ENCODE results near the gene TFAP2A. TPM values are rescaled to one million over a fixed set of nuclear protein-coding genes. Genes with fewer than 3 reads are reported as not detected.

Gene TFAP2A
- total RNA-seq, 4 donors from 2014 or later = 0.31 to 4.6 (median 0.42) TPM; not detected in 1

DNA sequence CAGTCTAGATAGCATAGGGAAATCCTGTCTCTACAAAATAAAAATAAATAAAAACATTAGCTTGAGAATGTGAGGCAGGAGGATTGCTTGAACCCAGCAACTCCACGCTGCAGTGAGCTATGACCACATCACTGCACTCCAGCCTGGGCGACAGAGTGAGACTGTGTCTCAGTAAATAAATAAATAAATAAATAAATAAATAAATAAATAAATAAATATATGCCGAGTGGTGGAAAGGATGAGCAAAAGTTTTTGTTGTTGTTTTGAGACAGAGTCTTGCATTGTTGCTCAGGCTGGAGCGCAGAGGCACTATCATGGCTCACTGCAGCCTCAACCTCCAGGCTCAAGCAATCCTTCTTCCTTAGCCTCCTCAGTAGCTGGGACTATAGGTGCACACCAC, 53.4 kb downstream of the TFAP2A start:
- no peak for TF ChIP-seq POLR2AphosphoS5 (IDR thresholded peaks at IDR 0.05)
- TF ChIP-seq CTCF (IDR thresholded peaks at IDR 0.05) = no peak
- no peak for TF ChIP-seq EP300 (IDR thresholded peaks at IDR 0.05)
- TF ChIP-seq POLR2A (IDR thresholded peaks at IDR 0.05) = no peak
- Histone ChIP-seq H3K27ac (no peak overlapping the region), H3K9me3 (no peaks in the 10 kb centered on the region), H3K36me3 (no peaks in the 10 kb centered on the region), H3K27me3 (peaks cover 27% of the 10 kb centered on the region), H3K4me3 (no peak overlapping the region), H3K4me1 (no peaks in the 10 kb centered on the region)
- 91 to 93% methylated on average over 4 of the region's 4 CpGs for WGBS, 2 donors (ENCODE audit: low coverage in 1 of 2)
- no peak for ATAC-seq

- H3K27ac ChIP-seq = no peak overlapping the region
- no peak for ATAC-seq
- no peak overlapping the region for H3K4me3 ChIP-seq
- no peaks in the 10 kb centered on the region for H3K36me3 ChIP-seq
- no peaks in the 10 kb centered on the region for H3K9me3 ChIP-seq
- WGBS, 2 donors (ENCODE audit: low coverage in 1 of 2) = 57 to 60% methylated on average over 1 of the region's 1 CpG
- peaks cover 15% of the 10 kb centered on the region for H3K27me3 ChIP-seq
- TF ChIP-seq EP300 (IDR thresholded peaks at IDR 0.05) (no peak), CTCF (IDR thresholded peaks at IDR 0.05) (no peak), POLR2A (IDR thresholded peaks at IDR 0.05) (no peak), POLR2AphosphoS5 (IDR thresholded peaks at IDR 0.05) (no peak)
- H3K4me1 ChIP-seq = no peaks in the 10 kb centered on the region
Observed at GRCh38 chr6:10359581-10359980, 55.3 kb downstream of the TFAP2A start.

GRCh38 chr6:10355115-10355702, 59.7 kb downstream of the TFAP2A start:
- TF ChIP-seq CTCF (IDR thresholded peaks at IDR 0.05) (no peak), EP300 (IDR thresholded peaks at IDR 0.05) (no peak), POLR2A (IDR thresholded peaks at IDR 0.05) (no peak), POLR2AphosphoS5 (IDR thresholded peaks at IDR 0.05) (no peak)
- H3K9me3 ChIP-seq = no peaks in the 10 kb centered on the region
- WGBS, 2 donors (ENCODE audit: low coverage in 1 of 2) = 44 to 77% methylated on average over 6 of the region's 6 CpGs
- no peak for ATAC-seq
- no peaks in the 10 kb centered on the region for H3K4me1 ChIP-seq
- H3K36me3 ChIP-seq = no peaks in the 10 kb centered on the region
- no peak overlapping the region for H3K27ac ChIP-seq
- H3K27me3 ChIP-seq = no peaks in the 10 kb centered on the region
- H3K4me3 ChIP-seq = no peak overlapping the region

DNA sequence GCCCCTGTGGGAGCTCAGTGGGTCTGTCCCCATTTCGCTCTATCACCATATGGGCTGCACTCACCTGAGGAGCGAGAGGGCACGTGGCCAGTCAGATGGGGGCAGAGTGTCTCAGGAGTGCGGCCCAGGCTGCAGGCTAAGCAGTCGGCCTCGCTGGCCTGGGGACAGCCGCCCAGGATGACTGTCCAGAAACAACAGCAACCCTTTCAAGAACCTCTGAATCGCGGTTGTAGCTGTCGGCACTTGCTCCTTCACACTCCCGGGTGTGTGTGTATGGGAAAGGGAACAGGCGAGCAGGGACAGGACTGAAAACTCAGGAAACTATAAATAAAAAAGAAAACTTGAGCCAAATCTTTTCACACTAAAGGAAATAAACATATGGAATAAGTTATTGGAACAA, 63.1 kb downstream of the TFAP2A start:
- no peaks in the 10 kb centered on the region for H3K36me3 ChIP-seq
- TF ChIP-seq POLR2AphosphoS5 (IDR thresholded peaks at IDR 0.05) = no peak
- TF ChIP-seq CTCF (IDR thresholded peaks at IDR 0.05) = no peak
- TF ChIP-seq POLR2A (IDR thresholded peaks at IDR 0.05) = no peak
- no peak overlapping the region for H3K27ac ChIP-seq
- WGBS, 2 donors (ENCODE audit: low coverage in 1 of 2) = 40 to 54% methylated on average over 4 to 6 of the region's 12 CpGs
- peaks cover 6% of the 10 kb centered on the region for H3K27me3 ChIP-seq
- no peak overlapping the region for H3K4me3 ChIP-seq
- H3K4me1 ChIP-seq = no peaks in the 10 kb centered on the region
- no peaks in the 10 kb centered on the region for H3K9me3 ChIP-seq
- no peak for ATAC-seq

GRCh38 chr6:10350720-10351119, 64.2 kb downstream of the TFAP2A start:
- TF ChIP-seq POLR2AphosphoS5 (IDR thresholded peaks at IDR 0.05) (no peak), POLR2A (IDR thresholded peaks at IDR 0.05) (no peak), EP300 (IDR thresholded peaks at IDR 0.05) (no peak), CTCF (IDR thresholded peaks at IDR 0.05) (no peak)
- Histone ChIP-seq H3K27me3 (peaks cover 6% of the 10 kb centered on the region), H3K9me3 (no peaks in the 10 kb centered on the region), H3K36me3 (no peaks in the 10 kb centered on the region), H3K4me1 (no peaks in the 10 kb centered on the region), H3K27ac (no peak overlapping the region), H3K4me3 (no peak overlapping the region)
- no peak for ATAC-seq
- 54 to 100% methylated on average over 1 to 2 of the region's 2 CpGs for WGBS, 2 donors (ENCODE audit: low coverage in 1 of 2)
